Esophagus (tissue), 2 donors: ENCODE results near the gene CALN1. TPM values are rescaled to one million over a fixed set of nuclear protein-coding genes. Genes with fewer than 3 reads are reported as not detected.

Experiments
- H3K27ac ChIP-seq, 2 donors: one replicate each; pipeline ENCODE4 v1.5.1; 2013; ENCODE audit warnings: low read depth in 2 of 2, mild to moderate bottlenecking in 2 of 2, inconsistent platforms in 1 of 2, low read length in 1 of 2, moderate library complexity in 1 of 2
- H3K27me3 ChIP-seq, 2 donors: one replicate each; pipeline ENCODE4 v1.6.1; 2013; ENCODE audit warnings: low read length in 2 of 2, control low read depth in 1 of 2, mild to moderate bottlenecking in 1 of 2; ENCODE audit not compliant: insufficient read depth in 2 of 2, control insufficient read depth in 1 of 2
- H3K36me3 ChIP-seq, 2 donors: one replicate each; pipeline ENCODE4 v1.6.1; 2013; ENCODE audit warnings: low read length in 1 of 2; ENCODE audit not compliant: control insufficient read depth in 2 of 2, insufficient read depth in 2 of 2
- H3K4me1 ChIP-seq, 2 donors: one replicate each; pipeline ENCODE4 v1.6.1; 2013; ENCODE audit warnings: low read length in 1 of 2; ENCODE audit not compliant: control insufficient read depth in 2 of 2, insufficient read depth in 2 of 2
- H3K4me3 ChIP-seq, 2 donors: one replicate each; pipeline ENCODE4 v1.5.1; 2013; ENCODE audit warnings: low read length in 2 of 2, mild to moderate bottlenecking in 2 of 2, low read depth in 1 of 2, moderate library complexity in 1 of 2
- H3K9me3 ChIP-seq, 2 donors: one replicate each; pipeline ENCODE4 v1.6.1; 2013; ENCODE audit warnings: mild to moderate bottlenecking in 2 of 2, low read depth in 1 of 2, low read length in 1 of 2, moderate library complexity in 1 of 2; ENCODE audit not compliant: control insufficient read depth in 2 of 2, insufficient read depth in 1 of 2
- WGBS, 2 donors: extraction: QIAGEN DNeasy Blood & Tissue Kit; methylation state at CpG; one replicate each; pipeline ENCODE4 v1.1.7; 2013; 5-methylcytosine and 5-hydroxymethylcytosine counted together
- polyA plus RNA-seq, 2 donors: library from polyadenylated mRNA; stranded (reverse); fragments of 200-250 nt; gene quantifications; one replicate each; pipeline ENCODE4 v1.2.3, GENCODE V29; 2013
- donor health status: healthy with polysubstance abuse.
- donor health status: Bipolar disorder and iron deficiency.

CALN1 gene
- polyA plus RNA-seq, 2 donors, result 0.01 to 0.12 TPM

- Histone ChIP-seq H3K4me3 (no peak overlapping the region), H3K27ac (no peak overlapping the region), H3K4me1 (no peaks in the 10 kb centered on the region), H3K27me3 (no peaks in the 10 kb centered on the region), H3K9me3 (no peaks in the 10 kb centered on the region), H3K36me3 (no peaks in the 10 kb centered on the region)
These were observed 420.6 kb downstream of the CALN1 start for GRCh38 chr7:71991586-71991985.

GRCh38 chr7:71990138-71990462 is 422.0 kb downstream of the CALN1 start:
- Histone ChIP-seq H3K36me3 (no peaks in the 10 kb centered on the region), H3K9me3 (no peaks in the 10 kb centered on the region), H3K4me1 (no peaks in the 10 kb centered on the region), H3K4me3 (no peak overlapping the region), H3K27me3 (no peaks in the 10 kb centered on the region), H3K27ac (no peak overlapping the region)
- 88% methylated on average over 7 of the region's 7 CpGs for WGBS, 2 donors

GRCh38 chr7:71988201-71988600 is 423.9 kb downstream of the CALN1 start:
- WGBS, 2 donors, result 77 to 78% methylated on average over 7 of the region's 7 CpGs
- Histone ChIP-seq H3K4me1 (no peaks in the 10 kb centered on the region), H3K27me3 (no peaks in the 10 kb centered on the region), H3K27ac (no peak overlapping the region), H3K36me3 (no peaks in the 10 kb centered on the region), H3K4me3 (no peak overlapping the region), H3K9me3 (no peaks in the 10 kb centered on the region)

GRCh38 chr7:71987200-71987767 is 424.9 kb downstream of the CALN1 start:
- Histone ChIP-seq H3K27me3 (no peaks in the 10 kb centered on the region), H3K4me1 (no peaks in the 10 kb centered on the region), H3K4me3 (no peak overlapping the region), H3K36me3 (no peaks in the 10 kb centered on the region), H3K27ac (no peak overlapping the region), H3K9me3 (no peaks in the 10 kb centered on the region)
- WGBS, 2 donors, result 49 to 64% methylated on average over 8 of the region's 8 CpGs

GRCh38 chr7:71984348-71984747 is 427.8 kb downstream of the CALN1 start:
- no peaks in the 10 kb centered on the region for H3K27me3 ChIP-seq
- H3K4me1 ChIP-seq, result no peaks in the 10 kb centered on the region
- no peak overlapping the region for H3K27ac ChIP-seq
- no peak overlapping the region for H3K4me3 ChIP-seq
- 63 to 74% methylated on average over 2 of the region's 2 CpGs for WGBS, 2 donors
- no peaks in the 10 kb centered on the region for H3K9me3 ChIP-seq
- H3K36me3 ChIP-seq, result no peaks in the 10 kb centered on the region

- 67 to 77% methylated on average over 3 to 4 of the region's 4 CpGs for WGBS, 2 donors
These were observed 429.3 kb downstream of the CALN1 start for GRCh38 chr7:71982851-71983250.

GRCh38 chr7:71976645-71977044 is 435.5 kb downstream of the CALN1 start:
- H3K9me3 ChIP-seq, result no peaks in the 10 kb centered on the region
- H3K36me3 ChIP-seq, result no peaks in the 10 kb centered on the region
- no peak overlapping the region for H3K27ac ChIP-seq
- no peaks in the 10 kb centered on the region for H3K4me1 ChIP-seq
- no peaks in the 10 kb centered on the region for H3K27me3 ChIP-seq
- 62 to 72% methylated on average over 7 of the region's 7 CpGs for WGBS, 2 donors
- no peak overlapping the region for H3K4me3 ChIP-seq

More at GRCh38 chr7:71982851-71983250, 429.3 kb downstream of the CALN1 start:
- Histone ChIP-seq H3K27me3 (no peaks in the 10 kb centered on the region), H3K9me3 (no peaks in the 10 kb centered on the region), H3K27ac (no peak overlapping the region), H3K36me3 (no peaks in the 10 kb centered on the region), H3K4me3 (no peak overlapping the region), H3K4me1 (no peaks in the 10 kb centered on the region)

- no peak overlapping the region for H3K4me3 ChIP-seq
- no peaks in the 10 kb centered on the region for H3K36me3 ChIP-seq
- no peaks in the 10 kb centered on the region for H3K4me1 ChIP-seq
- no peak overlapping the region for H3K27ac ChIP-seq
- no peaks in the 10 kb centered on the region for H3K27me3 ChIP-seq
- WGBS, 2 donors, result 48 to 61% methylated on average over 7 of the region's 7 CpGs
- H3K9me3 ChIP-seq, result no peaks in the 10 kb centered on the region
These were observed 437.5 kb downstream of the CALN1 start for GRCh38 chr7:71974611-71975010.

- H3K27ac ChIP-seq, result no peak overlapping the region
- no peaks in the 10 kb centered on the region for H3K9me3 ChIP-seq
- 43 to 44% methylated on average over 7 of the region's 7 CpGs for WGBS, 2 donors
These were observed 439.6 kb downstream of the CALN1 start for GRCh38 chr7:71972534-71972933.

GRCh38 chr7:71970725-71971124 is 441.4 kb downstream of the CALN1 start:
- Histone ChIP-seq H3K9me3 (no peaks in the 10 kb centered on the region), H3K27ac (no peak overlapping the region), H3K4me1 (no peaks in the 10 kb centered on the region), H3K4me3 (no peak overlapping the region), H3K36me3 (no peaks in the 10 kb centered on the region), H3K27me3 (no peaks in the 10 kb centered on the region)
- 67 to 68% methylated on average over 3 of the region's 3 CpGs for WGBS, 2 donors

More at GRCh38 chr7:71972534-71972933, 439.6 kb downstream of the CALN1 start:
- Histone ChIP-seq H3K4me3 (no peak overlapping the region), H3K4me1 (no peaks in the 10 kb centered on the region), H3K36me3 (no peaks in the 10 kb centered on the region), H3K27me3 (no peaks in the 10 kb centered on the region)
